ENCODE measurements around the gene RYR3. TPM values are rescaled to one million over a fixed set of nuclear protein-coding genes. Genes with fewer than 3 reads are reported as not detected.

The RYR3 gene
- total RNA-seq, 1 donor from 2014 or later: 2.2 TPM

DNA sequence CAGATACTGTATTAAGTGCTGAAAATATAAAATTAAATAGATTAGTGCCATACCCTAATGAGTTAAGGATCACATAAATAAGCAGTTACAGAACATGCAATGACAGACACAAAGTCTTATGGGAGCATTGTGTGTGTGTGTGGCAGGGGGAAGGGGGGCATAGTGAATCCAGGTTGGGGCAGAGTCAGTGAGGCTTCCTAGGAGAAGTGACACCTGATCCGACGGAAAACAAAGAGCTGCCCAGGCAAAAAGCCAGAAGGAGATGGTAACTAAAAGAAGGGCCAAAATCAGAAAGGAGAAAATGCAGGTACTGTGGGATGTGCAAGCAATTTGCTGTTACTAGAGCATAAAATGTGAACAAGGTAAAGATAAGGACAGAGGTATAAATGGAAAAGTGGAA, 577.4 kb downstream of the RYR3 start:
- DNase-seq (ENCODE audit: extremely low spot score, unreplicated experiment): no peak
- peaks cover 4% of the 10 kb centered on the region for H3K4me1 Mint-ChIP-seq (ENCODE audit: unreplicated experiment)
- H3K9me3 Mint-ChIP-seq: peaks cover 8% of the 10 kb centered on the region
- no peaks in the 10 kb centered on the region for H3K27me3 Mint-ChIP-seq
- TF ChIP-seq, protein P1, sequence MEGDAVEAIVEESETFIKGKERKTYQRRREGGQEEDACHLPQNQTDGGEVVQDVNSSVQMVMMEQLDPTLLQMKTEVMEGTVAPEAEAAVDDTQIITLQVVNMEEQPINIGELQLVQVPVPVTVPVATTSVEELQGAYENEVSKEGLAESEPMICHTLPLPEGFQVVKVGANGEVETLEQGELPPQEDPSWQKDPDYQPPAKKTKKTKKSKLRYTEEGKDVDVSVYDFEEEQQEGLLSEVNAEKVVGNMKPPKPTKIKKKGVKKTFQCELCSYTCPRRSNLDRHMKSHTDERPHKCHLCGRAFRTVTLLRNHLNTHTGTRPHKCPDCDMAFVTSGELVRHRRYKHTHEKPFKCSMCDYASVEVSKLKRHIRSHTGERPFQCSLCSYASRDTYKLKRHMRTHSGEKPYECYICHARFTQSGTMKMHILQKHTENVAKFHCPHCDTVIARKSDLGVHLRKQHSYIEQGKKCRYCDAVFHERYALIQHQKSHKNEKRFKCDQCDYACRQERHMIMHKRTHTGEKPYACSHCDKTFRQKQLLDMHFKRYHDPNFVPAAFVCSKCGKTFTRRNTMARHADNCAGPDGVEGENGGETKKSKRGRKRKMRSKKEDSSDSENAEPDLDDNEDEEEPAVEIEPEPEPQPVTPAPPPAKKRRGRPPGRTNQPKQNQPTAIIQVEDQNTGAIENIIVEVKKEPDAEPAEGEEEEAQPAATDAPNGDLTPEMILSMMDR (conservative IDR thresholded peaks at IDR 0.05): no peak
- no peak overlapping the region for H3K27ac Mint-ChIP-seq
- H3K36me3 Mint-ChIP-seq: no peaks in the 10 kb centered on the region
- no peak overlapping the region for H3K4me3 Mint-ChIP-seq

DNA sequence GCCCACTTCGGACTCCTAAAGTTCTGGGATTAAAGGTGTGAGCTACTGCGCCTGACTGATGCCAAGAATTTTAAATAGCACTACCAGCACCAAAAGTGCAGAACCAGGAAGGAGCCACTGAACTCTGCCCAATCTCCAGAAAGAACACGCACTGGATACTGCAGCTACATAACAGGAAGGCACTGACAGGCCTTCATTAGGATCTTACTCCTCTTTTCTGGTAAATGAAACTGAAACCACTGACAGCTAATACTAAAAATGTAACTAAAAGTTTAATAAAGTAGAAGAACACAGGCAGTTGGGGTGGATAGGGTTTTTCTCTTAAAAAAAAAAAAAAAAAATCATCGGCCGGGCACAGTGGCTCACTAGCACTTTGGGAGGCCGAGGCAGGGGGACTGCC, 583.4 kb downstream of the RYR3 start:
- no peak overlapping the region for H3K27ac Mint-ChIP-seq
- no peak for DNase-seq (ENCODE audit: extremely low spot score, unreplicated experiment)
- no peaks in the 10 kb centered on the region for H3K27me3 Mint-ChIP-seq
- H3K4me3 Mint-ChIP-seq: no peak overlapping the region
- H3K4me1 Mint-ChIP-seq (ENCODE audit: unreplicated experiment): no peaks in the 10 kb centered on the region
- H3K36me3 Mint-ChIP-seq: no peaks in the 10 kb centered on the region
- no peaks in the 10 kb centered on the region for H3K9me3 Mint-ChIP-seq
- TF ChIP-seq, protein P1 (conservative IDR thresholded peaks at IDR 0.05): no peak

DNA sequence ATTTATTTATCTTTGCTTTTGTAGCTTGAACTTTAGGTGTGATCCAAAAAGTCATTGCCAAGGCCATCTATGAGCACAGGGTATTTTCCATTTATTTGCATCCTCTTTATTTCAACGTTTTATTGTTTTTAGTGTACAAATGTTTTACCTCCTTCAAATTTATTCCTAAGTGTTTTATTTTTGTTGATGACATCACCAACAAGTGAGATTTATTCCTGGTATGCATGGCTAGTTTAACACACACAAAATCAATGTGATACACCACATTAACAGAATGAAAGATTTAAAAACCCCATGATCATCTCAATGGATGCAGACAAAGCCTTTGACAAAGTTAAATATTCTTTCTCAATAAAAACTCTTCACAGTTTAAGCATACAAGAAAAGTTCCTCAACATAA, 591.3 kb downstream of the RYR3 start:
- Mint-ChIP-seq H3K9me3 (no peaks in the 10 kb centered on the region), H3K4me1 (ENCODE audit: unreplicated experiment) (no peaks in the 10 kb centered on the region), H3K27me3 (no peaks in the 10 kb centered on the region), H3K36me3 (no peaks in the 10 kb centered on the region), H3K27ac (no peak overlapping the region), H3K4me3 (no peak overlapping the region)
- TF ChIP-seq, protein P1 (conservative IDR thresholded peaks at IDR 0.05): no peak
- DNase-seq (ENCODE audit: extremely low spot score, unreplicated experiment): no peak

DNA sequence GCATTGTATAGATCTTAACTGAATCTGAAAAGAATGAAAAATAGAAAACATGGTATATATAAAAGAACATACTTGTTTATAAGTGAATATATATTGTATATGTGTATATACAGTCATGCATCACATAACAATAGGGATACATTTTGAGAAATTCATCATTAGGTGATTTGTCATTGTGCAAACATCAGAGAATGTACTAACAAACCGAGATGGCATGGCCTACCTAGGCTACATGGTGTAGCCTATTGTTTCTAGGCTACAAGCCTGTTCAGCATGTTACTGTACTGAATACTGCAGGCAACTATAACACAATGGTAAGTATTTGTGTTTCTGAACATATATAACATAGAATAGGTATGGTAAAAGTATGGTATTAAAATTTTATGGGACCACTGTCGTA, 592.9 kb downstream of the RYR3 start:
- H3K27me3 Mint-ChIP-seq: no peaks in the 10 kb centered on the region

DNA sequence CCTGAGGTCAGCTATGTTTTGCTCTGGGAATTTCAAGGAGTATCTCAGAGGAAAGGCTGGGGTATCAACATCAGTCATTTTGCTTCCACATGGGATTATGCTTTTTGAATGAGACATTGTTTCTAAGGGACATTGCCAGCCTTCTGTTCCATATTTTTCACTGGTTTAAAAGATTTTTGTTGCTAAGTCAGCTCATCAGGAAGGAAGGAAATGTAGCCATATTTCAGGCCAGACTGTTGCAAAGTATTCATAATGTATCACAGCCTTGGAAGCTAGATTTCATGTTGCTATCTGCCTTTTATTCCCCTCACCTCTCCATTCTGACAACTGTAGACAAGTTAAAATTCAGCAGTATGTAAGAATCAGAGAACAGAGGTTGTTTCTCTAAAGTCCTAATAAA, 596.6 kb downstream of the RYR3 start:
- DNase-seq (ENCODE audit: extremely low spot score, unreplicated experiment): no peak
- Mint-ChIP-seq H3K27ac (no peak overlapping the region), H3K4me1 (ENCODE audit: unreplicated experiment) (peaks cover 9% of the 10 kb centered on the region), H3K4me3 (no peak overlapping the region), H3K27me3 (no peaks in the 10 kb centered on the region), H3K36me3 (no peaks in the 10 kb centered on the region), H3K9me3 (no peaks in the 10 kb centered on the region)
- TF ChIP-seq, protein P1 (conservative IDR thresholded peaks at IDR 0.05): no peak

More for the DNA sequence above, 592.9 kb downstream of the RYR3 start:
- DNase-seq (ENCODE audit: extremely low spot score, unreplicated experiment): no peak
- H3K9me3 Mint-ChIP-seq: no peaks in the 10 kb centered on the region
- H3K27ac Mint-ChIP-seq: no peak overlapping the region
- H3K4me1 Mint-ChIP-seq (ENCODE audit: unreplicated experiment): no peaks in the 10 kb centered on the region
- H3K36me3 Mint-ChIP-seq: no peaks in the 10 kb centered on the region
- TF ChIP-seq, protein P1 (conservative IDR thresholded peaks at IDR 0.05): no peak
- H3K4me3 Mint-ChIP-seq: no peak overlapping the region

DNA sequence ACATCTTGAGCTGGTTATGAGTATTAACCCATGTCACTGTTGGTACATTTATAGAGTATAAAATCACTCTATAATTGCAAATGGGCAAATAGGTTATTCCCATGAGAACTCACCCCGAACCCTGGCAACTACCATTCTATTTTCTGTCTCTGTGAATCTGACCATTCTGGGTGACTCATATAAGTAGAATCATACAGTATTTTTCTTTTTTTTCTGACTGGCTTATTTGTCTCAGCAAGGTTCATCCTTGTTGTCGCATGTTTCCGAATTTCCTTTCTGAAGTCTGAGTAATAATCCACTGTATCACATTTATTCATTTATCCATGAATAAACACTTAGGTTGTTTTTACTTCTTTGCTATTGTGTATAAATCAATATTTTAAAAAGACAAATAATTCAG, 597.6 kb downstream of the RYR3 start:
- Mint-ChIP-seq H3K27me3 (no peaks in the 10 kb centered on the region), H3K9me3 (no peaks in the 10 kb centered on the region), H3K4me1 (ENCODE audit: unreplicated experiment) (peaks cover 9% of the 10 kb centered on the region), H3K27ac (no peak overlapping the region), H3K36me3 (no peaks in the 10 kb centered on the region), H3K4me3 (no peak overlapping the region)
- no peak for DNase-seq (ENCODE audit: extremely low spot score, unreplicated experiment)
- TF ChIP-seq, protein P1 (conservative IDR thresholded peaks at IDR 0.05): no peak

Measured in type B pancreatic cell (in vitro differentiated cells).